K562 (cell line): ENCODE results near the gene MAD1L1.

Source experiments
- EZH2 ChIP-seq: IDR thresholded peaks from 2 replicates; pipeline ENCODE4 v1.6.1; 2012; ENCODE audit warnings: low read depth, mild to moderate bottlenecking, inconsistent platforms, low read length, borderline replicate concordance
- MAZ ChIP-seq, 2 experiments: fragments of 450-650 bp in 1 of 2; sonication (generic) in 1 of 2; formaldehyde crosslinking; IDR thresholded peaks in 1 of 2; conservative IDR thresholded peaks in 1 of 2; 2 replicates each; pipeline versions ENCODE4 v1.4.0 to v1.5.0; 2020; ENCODE audit warnings: mild to moderate bottlenecking in 1 of 2, missing genetic modification reagents in 1 of 2
- POLR2AphosphoS5 ChIP-seq: IDR thresholded peaks from 2 replicates; pipeline ENCODE4 v1.6.1; 2011; ENCODE audit warnings: mild to moderate bottlenecking, low read depth, low read length, moderate library complexity; ENCODE audit not compliant: control insufficient read depth, insufficient read depth
- SPI1 ChIP-seq: IDR thresholded peaks from 2 replicates; pipeline ENCODE4 v1.6.1; 2011; ENCODE audit warnings: low read depth, low read length, control low read depth, borderline replicate concordance
- TF ChIP-seq, protein P1 (sequence below): fragments of 450-650 bp; IDR thresholded peaks from 2 replicates; pipeline ENCODE4 v1.6.1; 2016; ENCODE audit warnings: low read depth

GRCh38 chr7:1809070-1809469, 423.7 kb downstream of the MAD1L1 start:
- TF ChIP-seq POLR2AphosphoS5 (no peak), EZH2 (no peak), MAZ (CRISPR knock-in tag; conservative IDR thresholded peaks at IDR 0.05 in 1 of 2, IDR thresholded peaks at IDR 0.05 in 1 of 2) (no peak), SPI1 (no peak)
- TF ChIP-seq, protein P1, sequence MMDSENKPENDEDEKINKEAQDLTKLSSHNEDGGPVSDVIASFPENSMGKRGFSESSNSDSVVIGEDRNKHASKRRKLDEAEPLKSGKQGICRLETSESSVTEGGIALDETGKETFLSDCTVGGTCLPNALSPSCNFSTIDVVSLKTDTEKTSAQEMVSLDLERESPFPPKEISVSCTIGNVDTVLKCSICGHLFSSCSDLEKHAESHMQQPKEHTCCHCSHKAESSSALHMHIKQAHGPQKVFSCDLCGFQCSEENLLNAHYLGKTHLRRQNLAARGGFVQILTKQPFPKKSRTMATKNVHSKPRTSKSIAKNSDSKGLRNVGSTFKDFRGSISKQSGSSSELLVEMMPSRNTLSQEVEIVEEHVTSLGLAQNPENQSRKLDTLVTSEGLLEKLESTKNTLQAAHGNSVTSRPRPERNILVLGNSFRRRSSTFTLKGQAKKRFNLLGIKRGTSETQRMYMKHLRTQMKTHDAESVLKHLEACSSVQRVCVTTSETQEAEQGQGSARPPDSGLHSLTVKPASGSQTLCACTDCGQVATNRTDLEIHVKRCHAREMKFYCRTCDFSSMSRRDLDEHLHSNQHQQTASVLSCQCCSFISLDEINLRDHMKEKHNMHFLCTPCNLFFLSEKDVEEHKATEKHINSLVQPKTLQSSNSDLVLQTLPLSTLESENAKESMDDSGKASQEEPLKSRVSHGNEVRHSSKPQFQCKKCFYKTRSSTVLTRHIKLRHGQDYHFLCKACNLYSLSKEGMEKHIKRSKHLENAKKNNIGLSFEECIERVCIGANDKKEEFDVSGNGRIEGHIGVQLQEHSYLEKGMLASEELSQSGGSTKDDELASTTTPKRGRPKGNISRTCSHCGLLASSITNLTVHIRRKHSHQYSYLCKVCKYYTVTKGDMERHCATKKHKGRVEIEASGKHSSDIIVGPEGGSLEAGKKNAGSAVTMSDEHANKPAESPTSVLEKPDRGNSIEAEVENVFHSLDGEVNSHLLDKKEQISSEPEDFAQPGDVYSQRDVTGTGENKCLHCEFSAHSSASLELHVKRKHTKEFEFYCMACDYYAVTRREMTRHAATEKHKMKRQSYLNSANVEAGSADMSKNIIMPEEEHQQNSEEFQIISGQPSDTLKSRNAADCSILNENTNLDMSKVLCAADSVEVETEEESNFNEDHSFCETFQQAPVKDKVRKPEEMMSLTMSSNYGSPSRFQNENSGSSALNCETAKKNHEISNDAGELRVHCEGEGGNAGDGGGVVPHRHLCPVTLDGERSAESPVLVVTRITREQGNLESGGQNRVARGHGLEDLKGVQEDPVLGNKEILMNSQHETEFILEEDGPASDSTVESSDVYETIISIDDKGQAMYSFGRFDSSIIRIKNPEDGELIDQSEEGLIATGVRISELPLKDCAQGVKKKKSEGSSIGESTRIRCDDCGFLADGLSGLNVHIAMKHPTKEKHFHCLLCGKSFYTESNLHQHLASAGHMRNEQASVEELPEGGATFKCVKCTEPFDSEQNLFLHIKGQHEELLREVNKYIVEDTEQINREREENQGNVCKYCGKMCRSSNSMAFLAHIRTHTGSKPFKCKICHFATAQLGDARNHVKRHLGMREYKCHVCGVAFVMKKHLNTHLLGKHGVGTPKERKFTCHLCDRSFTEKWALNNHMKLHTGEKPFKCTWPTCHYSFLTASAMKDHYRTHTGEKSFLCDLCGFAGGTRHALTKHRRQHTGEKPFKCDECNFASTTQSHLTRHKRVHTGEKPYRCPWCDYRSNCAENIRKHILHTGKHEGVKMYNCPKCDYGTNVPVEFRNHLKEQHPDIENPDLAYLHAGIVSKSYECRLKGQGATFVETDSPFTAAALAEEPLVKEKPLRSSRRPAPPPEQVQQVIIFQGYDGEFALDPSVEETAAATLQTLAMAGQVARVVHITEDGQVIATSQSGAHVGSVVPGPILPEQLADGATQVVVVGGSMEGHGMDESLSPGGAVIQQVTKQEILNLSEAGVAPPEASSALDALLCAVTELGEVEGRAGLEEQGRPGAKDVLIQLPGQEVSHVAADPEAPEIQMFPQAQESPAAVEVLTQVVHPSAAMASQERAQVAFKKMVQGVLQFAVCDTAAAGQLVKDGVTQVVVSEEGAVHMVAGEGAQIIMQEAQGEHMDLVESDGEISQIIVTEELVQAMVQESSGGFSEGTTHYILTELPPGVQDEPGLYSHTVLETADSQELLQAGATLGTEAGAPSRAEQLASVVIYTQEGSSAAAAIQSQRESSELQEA: no peak
